HepG2 (cell line): ENCODE data around the gene R3HDM4. TPM values are rescaled to one million over a fixed set of nuclear protein-coding genes. Genes with fewer than 3 reads are reported as not detected.

Source experiments
- ARNT2 ChIP-seq: sonication (generic); formaldehyde crosslinking; IDR thresholded peaks from 2 replicates; pipeline ENCODE4 v1.8.0; 2022; ENCODE audit warnings: mild to moderate bottlenecking, low read depth, missing genetic modification reagents, moderate library complexity
- CENPX ChIP-seq: sonication (generic); formaldehyde crosslinking; IDR thresholded peaks from 2 replicates; pipeline ENCODE4 v1.9.0; 2021; ENCODE audit warnings: mild to moderate bottlenecking, missing genetic modification reagents, moderate library complexity
- ETV6 ChIP-seq: sonication (generic); formaldehyde crosslinking; conservative IDR thresholded peaks from 2 replicates; pipeline ENCODE4 v1.4.0; 2020; ENCODE audit warnings: missing genetic modification reagents
- FOSL2 ChIP-seq: sonication (generic); formaldehyde crosslinking; IDR thresholded peaks from 2 replicates; pipeline ENCODE4 v1.4.0; 2020; ENCODE audit warnings: missing genetic modification reagents
- MXD1 ChIP-seq: sonication (generic); formaldehyde crosslinking; IDR thresholded peaks from 2 replicates; pipeline ENCODE4 v1.4.0; 2020; ENCODE audit warnings: mild to moderate bottlenecking, missing genetic modification reagents
- ONECUT2 ChIP-seq: sonication (generic); formaldehyde crosslinking; IDR thresholded peaks from 2 replicates; pipeline ENCODE4 v1.4.0; 2020; ENCODE audit warnings: missing genetic modification reagents
- SIX1 ChIP-seq: sonication (generic); formaldehyde crosslinking; IDR thresholded peaks from 2 replicates; pipeline ENCODE4 v1.4.0; 2020; ENCODE audit warnings: missing genetic modification reagents, borderline replicate concordance
- SMC3 ChIP-seq: IDR thresholded peaks from 2 replicates; pipeline ENCODE4 v1.6.1; 2011; ENCODE audit warnings: low read length, improper control_type of control experiment
- SMYD3 ChIP-seq: sonication (generic); formaldehyde crosslinking; IDR thresholded peaks from 2 replicates; pipeline ENCODE4 v1.8.1; 2023; ENCODE audit warnings: mild to moderate bottlenecking, missing genetic modification reagents
- TBX2 ChIP-seq: sonication (generic); formaldehyde crosslinking; IDR thresholded peaks from 2 replicates; pipeline ENCODE4 v1.5.0; 2020; ENCODE audit warnings: missing genetic modification reagents, mild to moderate bottlenecking, borderline replicate concordance
- ZBTB42 ChIP-seq: sonication (generic); formaldehyde crosslinking; IDR thresholded peaks from 2 replicates; pipeline ENCODE4 v1.5.0; 2020; ENCODE audit warnings: mild to moderate bottlenecking, missing genetic modification reagents
- ZBTB43 ChIP-seq: sonication (generic); formaldehyde crosslinking; conservative IDR thresholded peaks from 2 replicates; pipeline ENCODE4 v1.4.0; 2020; ENCODE audit warnings: missing genetic modification reagents
- ZBTB7A ChIP-seq: sonication (generic); formaldehyde crosslinking; IDR thresholded peaks from 2 replicates; pipeline ENCODE4 v1.8.0; 2022; ENCODE audit warnings: mild to moderate bottlenecking, missing genetic modification reagents
- ZNF143 ChIP-seq: sonication (generic); formaldehyde crosslinking; IDR thresholded peaks from 2 replicates; pipeline ENCODE4 v1.4.0; 2020; ENCODE audit warnings: missing genetic modification reagents
- ZNF281 ChIP-seq: sonication (generic); formaldehyde crosslinking; IDR thresholded peaks from 2 replicates; pipeline ENCODE4 v1.4.0; 2020; ENCODE audit warnings: missing genetic modification reagents, borderline replicate concordance
- ZNF431 ChIP-seq: sonication (generic); formaldehyde crosslinking; IDR thresholded peaks from 2 replicates; pipeline ENCODE4 v1.9.0; 2022; ENCODE audit warnings: missing genetic modification reagents, low read depth, mild to moderate bottlenecking, borderline replicate concordance
- ZSCAN22 ChIP-seq: sonication (generic); formaldehyde crosslinking; IDR thresholded peaks from 2 replicates; pipeline ENCODE4 v1.4.0; 2020; ENCODE audit warnings: mild to moderate bottlenecking, missing genetic modification reagents
- polyA plus RNA-seq, 8 experiments: library from polyadenylated mRNA; depleted of rRNA in 3 of 8; stranded (reverse) in 7 of 8; unstranded in 1 of 8; fragments of >200 nt; fragmentation: Illumina TruSeq in 4 of 8; extraction: Trizol in 4 of 8; gene quantifications; 2 replicates each; pipeline versions ENCODE4 v1.2.1 to v1.2.3, GENCODE V29; 2011 to 2016; ENCODE audit warnings: low read depth in 4 of 8, missing spikeins in 1 of 8, mixed read lengths in 1 of 8; ENCODE audit not compliant: insufficient read depth in 1 of 8
- total RNA-seq, 5 experiments: library from RNA; depleted of rRNA; stranded (reverse); fragments of >200 nt; fragmentation: Illumina TruSeq; extraction: Trizol; gene quantifications; 2 replicates each; pipeline ENCODE4 v1.2.3, GENCODE V29; 2016; ENCODE audit warnings: low read depth in 1 of 5
- TF ChIP-seq, protein P1 (sequence below): IDR thresholded peaks from 2 replicates; pipeline ENCODE4 v1.6.1; 2016; ENCODE audit warnings: mild to moderate bottlenecking, missing biosample characterization, missing genetic modification reagents

The R3HDM4 gene
- total and polyA plus RNA-seq, 2 of the 13 experiments (the other 11 are each of a cell fraction or from before 2014, with no cell fraction given) = 26.2 to 26.9 TPM

GRCh38 chr19:952680-953444 lies 39.8 kb upstream of the R3HDM4 start (continued):
- TF ChIP-seq MXD1 (CRISPR knock-in tag) (peak; percentile 53; the same call in 1 of the 2 replicates), SMC3 (peak; percentile 38; the same call in 1 of the 2 replicates), ZNF281 (CRISPR knock-in tag) (peak; percentile 97), ZBTB43 (CRISPR knock-in tag) (no peak; the same call in 1 of the 2 replicates), ZBTB42 (CRISPR knock-in tag) (0 out of 2 replicates have a peak, but pooled peaks have one; percentile 58), SIX1 (CRISPR knock-in tag) (peak; percentile 57; the same call in 1 of the 2 replicates), SMYD3 (CRISPR knock-in tag) (no peak), FOSL2 (CRISPR knock-in tag) (peak; percentile 82), ZSCAN22 (CRISPR knock-in tag) (0 out of 2 replicates have a peak, but pooled peaks have one; percentile 30), ARNT2 (CRISPR knock-in tag) (peak; percentile 59; the same call in 1 of the 2 replicates), ZNF431 (peak; percentile 48; the same call in 1 of the 2 replicates), CENPX (CRISPR knock-in tag) (no peak), ETV6 (CRISPR knock-in tag) (no peak), ZNF143 (CRISPR knock-in tag) (peak; percentile 72), TBX2 (CRISPR knock-in tag) (peak; percentile 95), ZBTB7A (CRISPR knock-in tag) (peak; percentile 97), ONECUT2 (CRISPR knock-in tag) (0 out of 2 replicates have a peak, but pooled peaks have one; percentile 7)
- TF ChIP-seq, protein P1, sequence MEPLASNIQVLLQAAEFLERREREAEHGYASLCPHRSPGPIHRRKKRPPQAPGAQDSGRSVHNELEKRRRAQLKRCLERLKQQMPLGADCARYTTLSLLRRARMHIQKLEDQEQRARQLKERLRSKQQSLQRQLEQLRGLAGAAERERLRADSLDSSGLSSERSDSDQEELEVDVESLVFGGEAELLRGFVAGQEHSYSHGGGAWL (CRISPR knock-in tag) = peak; percentile 59
